ENCODE measurements around the gene USH2A.

Gene USH2A

DNA sequence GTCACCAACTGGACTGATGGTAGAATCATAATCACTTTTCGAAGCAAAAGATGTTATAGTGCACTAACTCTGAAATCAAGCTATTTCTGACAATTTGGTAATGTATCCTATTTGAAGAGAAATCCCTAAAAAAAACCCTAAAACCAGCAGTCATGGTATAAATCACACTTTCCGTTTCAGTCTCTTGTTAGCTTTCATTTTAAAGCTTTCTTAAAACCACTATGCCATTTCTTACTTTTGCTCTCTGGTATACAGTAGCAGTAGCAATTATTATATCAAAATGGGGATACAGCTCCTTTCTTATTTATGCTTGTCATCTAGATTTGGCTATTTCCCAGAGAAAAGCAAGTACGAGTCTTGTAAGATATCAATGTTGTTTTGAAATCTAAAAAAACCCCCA is 532.8 kb downstream of the USH2A start:
- no peak for DNase-seq (ENCODE audit: low read depth)
- H3K4me3 ChIP-seq (ENCODE audit: low read length), result no peak overlapping the region
- TF ChIP-seq, protein P1, sequence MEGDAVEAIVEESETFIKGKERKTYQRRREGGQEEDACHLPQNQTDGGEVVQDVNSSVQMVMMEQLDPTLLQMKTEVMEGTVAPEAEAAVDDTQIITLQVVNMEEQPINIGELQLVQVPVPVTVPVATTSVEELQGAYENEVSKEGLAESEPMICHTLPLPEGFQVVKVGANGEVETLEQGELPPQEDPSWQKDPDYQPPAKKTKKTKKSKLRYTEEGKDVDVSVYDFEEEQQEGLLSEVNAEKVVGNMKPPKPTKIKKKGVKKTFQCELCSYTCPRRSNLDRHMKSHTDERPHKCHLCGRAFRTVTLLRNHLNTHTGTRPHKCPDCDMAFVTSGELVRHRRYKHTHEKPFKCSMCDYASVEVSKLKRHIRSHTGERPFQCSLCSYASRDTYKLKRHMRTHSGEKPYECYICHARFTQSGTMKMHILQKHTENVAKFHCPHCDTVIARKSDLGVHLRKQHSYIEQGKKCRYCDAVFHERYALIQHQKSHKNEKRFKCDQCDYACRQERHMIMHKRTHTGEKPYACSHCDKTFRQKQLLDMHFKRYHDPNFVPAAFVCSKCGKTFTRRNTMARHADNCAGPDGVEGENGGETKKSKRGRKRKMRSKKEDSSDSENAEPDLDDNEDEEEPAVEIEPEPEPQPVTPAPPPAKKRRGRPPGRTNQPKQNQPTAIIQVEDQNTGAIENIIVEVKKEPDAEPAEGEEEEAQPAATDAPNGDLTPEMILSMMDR (conservative IDR thresholded peaks at IDR 0.05; ENCODE audit: low read length), result no peak

DNA sequence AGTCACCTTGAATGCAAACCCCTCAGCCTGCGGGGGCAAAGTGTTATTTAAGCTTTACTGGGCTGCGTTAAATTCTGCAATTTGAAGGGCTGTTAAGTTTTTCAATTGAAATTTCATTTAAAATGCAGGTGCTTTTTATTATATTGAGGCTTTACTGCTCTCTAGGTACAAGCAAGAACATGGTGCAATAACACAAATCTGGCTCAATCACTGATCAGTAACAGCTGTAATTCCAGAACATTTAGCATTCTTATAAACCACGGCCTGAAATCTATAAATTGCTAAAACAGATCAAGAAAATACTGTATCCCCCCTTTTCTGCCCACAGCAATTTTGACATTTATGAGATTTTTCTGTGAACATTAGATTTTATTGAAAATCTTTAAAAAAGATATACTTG is 533.4 kb downstream of the USH2A start:
- H3K4me3 ChIP-seq (ENCODE audit: low read length), result no peak overlapping the region
- TF ChIP-seq, protein P1 (conservative IDR thresholded peaks at IDR 0.05; ENCODE audit: low read length), result no peak
- peak; percentile 27 for DNase-seq (ENCODE audit: low read depth)

DNA sequence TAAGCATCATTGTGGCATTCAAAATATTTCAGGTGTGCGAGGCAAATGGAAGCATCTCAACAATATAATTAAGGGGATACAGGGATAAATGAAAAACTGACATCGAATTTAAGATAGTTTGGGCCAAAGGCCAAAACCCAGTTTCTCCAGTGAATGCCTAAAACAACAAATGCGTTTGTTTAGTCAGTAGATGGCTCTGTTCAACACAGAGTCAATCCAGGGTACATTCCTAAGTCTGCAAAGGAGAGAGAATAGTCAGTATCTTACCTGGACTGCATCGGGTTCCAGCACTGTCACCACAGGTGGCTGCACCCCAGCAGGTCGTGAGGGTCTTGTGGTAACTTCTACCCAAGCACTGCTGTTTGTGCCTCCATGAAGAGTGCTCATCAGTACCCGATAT is 535.1 kb downstream of the USH2A start:
- DNase-seq (ENCODE audit: low read depth), result no peak
- TF ChIP-seq, protein P1 (conservative IDR thresholded peaks at IDR 0.05; ENCODE audit: low read length), result no peak; the same call in 1 of the 2 replicates
- H3K4me3 ChIP-seq (ENCODE audit: low read length), result no peak overlapping the region

DNA sequence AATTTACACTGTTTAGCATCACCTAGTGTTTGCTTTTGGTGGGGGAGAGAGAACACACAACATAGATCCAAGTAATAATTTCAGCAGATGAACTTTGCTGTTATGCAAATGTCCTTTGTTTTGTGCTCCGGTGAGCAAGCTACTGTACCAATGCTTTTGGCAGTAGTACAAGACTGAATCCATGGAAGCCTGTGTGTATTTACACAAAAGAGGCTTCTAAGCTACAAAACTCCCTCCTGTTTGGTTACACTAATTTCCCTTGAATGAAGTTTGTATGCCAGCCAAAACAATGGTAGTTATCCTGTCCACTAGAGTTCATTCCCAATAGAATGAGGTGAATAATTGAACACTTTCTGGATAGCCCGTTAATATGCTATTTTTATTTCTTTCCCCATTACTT is 535.6 kb downstream of the USH2A start:
- no peak for DNase-seq (ENCODE audit: low read depth)
- TF ChIP-seq, protein P1 (conservative IDR thresholded peaks at IDR 0.05; ENCODE audit: low read length), result no peak
- H3K4me3 ChIP-seq (ENCODE audit: low read length), result no peak overlapping the region

DNA sequence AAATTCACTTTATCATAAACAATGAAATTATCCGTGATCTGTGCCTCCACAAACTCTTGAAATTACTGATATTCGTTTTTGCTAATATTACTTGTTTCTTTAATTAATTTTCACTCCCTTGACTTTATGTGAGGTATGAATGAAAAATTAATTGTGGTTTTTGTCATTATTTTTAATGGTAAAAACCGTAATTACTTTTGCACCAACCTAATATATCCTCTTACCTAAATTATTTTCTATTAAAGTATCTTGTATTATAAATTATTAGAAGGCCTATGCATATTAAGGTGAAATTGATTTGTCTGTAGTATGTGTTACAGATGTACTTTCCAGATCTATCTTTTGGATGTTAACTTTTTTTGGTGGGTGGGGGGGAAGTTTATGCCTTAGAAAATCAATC is 540.2 kb downstream of the USH2A start:
- DNase-seq (ENCODE audit: low read depth), result no peak
- TF ChIP-seq, protein P1 (conservative IDR thresholded peaks at IDR 0.05; ENCODE audit: low read length), result no peak
- no peak overlapping the region for H3K4me3 ChIP-seq (ENCODE audit: low read length)

DNA sequence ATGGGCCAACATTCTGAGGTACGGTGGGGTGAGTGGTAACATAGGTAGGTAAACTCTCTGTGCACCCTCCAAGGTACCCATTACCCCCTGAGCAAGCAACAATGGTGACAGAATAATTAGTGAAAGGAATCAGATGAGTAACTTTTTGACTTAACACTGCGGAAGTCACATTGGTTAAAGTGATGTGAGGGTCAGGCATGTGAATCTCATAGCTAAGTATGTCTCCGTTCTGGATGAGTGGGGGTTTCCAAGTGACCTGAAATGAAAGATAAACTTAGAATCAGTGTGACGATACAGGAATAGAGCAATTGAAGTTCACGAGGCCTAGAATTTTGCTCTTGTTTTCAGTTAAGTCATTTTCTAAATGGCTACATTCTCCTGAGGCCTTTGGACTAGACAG is 544.4 kb downstream of the USH2A start:
- DNase-seq (ENCODE audit: low read depth), result no peak
- TF ChIP-seq, protein P1 (conservative IDR thresholded peaks at IDR 0.05; ENCODE audit: low read length), result no peak
- H3K4me3 ChIP-seq (ENCODE audit: low read length), result no peak overlapping the region

DNA sequence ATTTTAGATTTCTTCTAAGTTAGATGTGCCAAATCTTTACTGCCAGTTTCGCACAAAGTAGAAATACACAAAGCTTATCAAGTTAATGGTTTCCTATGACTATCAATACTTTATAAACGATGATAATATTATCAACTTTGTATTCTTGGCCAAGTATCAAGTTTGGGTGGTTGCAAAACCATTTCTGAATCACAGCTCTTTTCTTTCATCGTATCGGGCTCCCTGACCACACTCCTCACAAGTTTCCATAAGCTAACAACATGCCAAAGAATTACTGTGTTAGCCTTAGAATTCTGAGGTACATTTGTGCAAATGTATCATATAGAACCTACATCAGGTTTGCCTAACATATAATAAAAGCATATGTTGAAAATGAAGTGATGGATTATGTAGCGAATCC is 545.1 kb downstream of the USH2A start:
- H3K4me3 ChIP-seq (ENCODE audit: low read length), result no peak overlapping the region
- TF ChIP-seq, protein P1 (conservative IDR thresholded peaks at IDR 0.05; ENCODE audit: low read length), result no peak
- DNase-seq (ENCODE audit: low read depth), result no peak
